Activated CD4-positive, alpha-beta T cell treated with anti-CD3 and anti-CD28 coated beads, Interleukin-2, amount 50 U/mL, for 24 hours (primary cell): Measurements from ENCODE around the gene CDK3.
"Not testable (repeated sequence)": the region's sequence is repeated elsewhere in the genome, so short reads cannot be mapped to it uniquely, and the experiment has no call there.

Source experiments
- DNase-seq, 2 donors: peaks; one replicate each; pipeline ENCODE4 v3.0.0-alpha.2; 2020; ENCODE audit warnings: low read depth in 1 of 2, low spot score in 1 of 2

CDK3 gene

GRCh38 chr17:76036497-76037261 is 36.0 kb downstream of the CDK3 start:
- no peak for DNase-seq

GRCh38 chr17:76038050-76038449 is 37.4 kb downstream of the CDK3 start:
- no peak for DNase-seq

- DNase-seq = no peak
Measured at GRCh38 chr17:76039121-76039520, 38.5 kb downstream of the CDK3 start.

GRCh38 chr17:76040376-76040775 is 39.7 kb downstream of the CDK3 start:
- no peak for DNase-seq

- DNase-seq = not testable (repeated sequence)
Measured at GRCh38 chr17:76042868-76043267, 42.2 kb downstream of the CDK3 start.

GRCh38 chr17:76044475-76045007 is 43.9 kb downstream of the CDK3 start:
- DNase-seq = not testable (repeated sequence)

- DNase-seq = no peak
Measured at GRCh38 chr17:76046064-76046463, 45.4 kb downstream of the CDK3 start.

GRCh38 chr17:76048025-76048605 is 47.5 kb downstream of the CDK3 start:
- DNase-seq = no peak

- no peak for DNase-seq
Measured at GRCh38 chr17:76048711-76049110, 48.1 kb downstream of the CDK3 start.

GRCh38 chr17:76049239-76049638 is 48.6 kb downstream of the CDK3 start:
- no peak for DNase-seq

- no peak for DNase-seq
Measured at GRCh38 chr17:76049836-76050537, 49.3 kb downstream of the CDK3 start.

GRCh38 chr17:76050538-76051467 is 50.1 kb downstream of the CDK3 start:
- no peak for DNase-seq

- no peak for DNase-seq
Measured at GRCh38 chr17:76051561-76051960, 50.9 kb downstream of the CDK3 start.

- no peak for DNase-seq
Measured at GRCh38 chr17:76053246-76054111, 52.8 kb downstream of the CDK3 start.

GRCh38 chr17:76054112-76054476 is 53.4 kb downstream of the CDK3 start:
- no peak for DNase-seq
